Measurements from ENCODE around the gene EIF4G1. TPM values are rescaled to one million over a fixed set of nuclear protein-coding genes. Genes with fewer than 3 reads are reported as not detected.

Gene EIF4G1
- total RNA-seq, 1 donor from 2014 or later = 490 TPM

DNA sequence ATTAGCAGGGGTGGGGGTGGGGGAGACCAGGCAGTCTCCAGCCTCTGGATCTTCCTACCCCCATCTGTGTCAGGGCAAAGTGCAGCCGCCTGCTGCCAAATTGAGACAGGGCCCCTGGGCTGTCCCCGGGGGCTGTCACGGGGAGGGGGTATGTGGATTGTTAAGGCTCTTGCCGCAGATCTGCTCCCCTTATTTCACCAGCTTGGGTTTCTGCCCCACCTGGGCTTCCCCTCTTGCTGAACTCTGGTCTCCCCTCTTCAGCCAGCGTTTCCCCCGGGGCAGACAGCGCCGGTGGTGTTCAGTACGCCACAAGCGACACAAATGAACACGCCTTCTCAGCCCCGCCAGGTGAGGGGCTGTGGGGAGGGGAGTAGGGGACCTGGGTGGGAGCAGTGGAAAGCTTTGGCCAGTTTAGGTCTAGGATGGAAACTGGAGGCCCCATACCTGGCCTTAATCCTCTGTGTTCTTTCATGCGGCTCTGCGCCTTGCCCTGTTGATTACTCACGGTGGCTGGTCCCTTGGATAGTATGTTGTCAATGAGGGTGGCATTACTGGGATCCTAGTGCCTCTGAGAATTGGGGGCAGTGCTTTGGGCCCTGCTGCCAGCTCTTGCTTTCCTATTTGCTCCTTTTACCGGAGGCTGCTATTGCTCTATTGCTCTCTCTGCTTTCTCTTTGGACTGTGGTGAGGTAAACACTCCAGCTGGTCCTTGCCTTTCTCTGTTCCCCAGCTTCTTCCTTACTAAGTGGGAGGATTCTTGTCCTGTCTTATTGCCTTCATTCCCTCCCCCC lies 1.7 kb downstream of the EIF4G1 start:
- Histone ChIP-seq H3K4me2 (ENCODE audit: low read length) (peak overlapping the region; percentile 98), H3K27me3 (ENCODE audit: insufficient read depth, low read length) (no peaks in the 10 kb centered on the region), H4K20me1 (ENCODE audit: insufficient read depth, low read length) (peaks cover 58% of the 10 kb centered on the region), H3K9ac (ENCODE audit: low read length) (peak overlapping the region; percentile 99), H3K4me3 (ENCODE audit: insufficient read depth, low read depth, low read length) (peak overlapping the region; percentile 97), H3K9me3 (ENCODE audit: insufficient read depth, low read depth, low read length) (no peaks in the 10 kb centered on the region), H2AFZ (ENCODE audit: low read depth, low read length) (no peak overlapping the region), H3K79me2 (ENCODE audit: insufficient read depth, low read length) (peaks cover 64% of the 10 kb centered on the region), H3K4me1 (ENCODE audit: insufficient read depth, low read length) (peaks cover 35% of the 10 kb centered on the region), H3K27ac (ENCODE audit: low read depth, low read length) (peak overlapping the region; percentile 31), H3K36me3 (ENCODE audit: insufficient read depth, low read length) (peaks cover 16% of the 10 kb centered on the region)
- FAIRE-seq (no peak), DNase-seq (ENCODE audit: low read depth) (no peak)
- Mint-ChIP-seq H3K36me3 (ENCODE audit: low read depth, unreplicated experiment) (peaks cover 11% of the 10 kb centered on the region), H3K27me3 (ENCODE audit: low read depth, unreplicated experiment) (no peaks in the 10 kb centered on the region), H3K27ac (ENCODE audit: unreplicated experiment) (peak overlapping the region; percentile 60), H3K4me3 (ENCODE audit: unreplicated experiment) (peak overlapping the region; percentile 91), H3K9me3 (ENCODE audit: unreplicated experiment) (no peaks in the 10 kb centered on the region), H3K4me1 (ENCODE audit: low read depth, unreplicated experiment) (peaks cover 25% of the 10 kb centered on the region)
- TF ChIP-seq EZH2 (IDR thresholded peaks at IDR 0.05; ENCODE audit: insufficient read depth, low read length) = no peak
- TF ChIP-seq, protein P1, sequence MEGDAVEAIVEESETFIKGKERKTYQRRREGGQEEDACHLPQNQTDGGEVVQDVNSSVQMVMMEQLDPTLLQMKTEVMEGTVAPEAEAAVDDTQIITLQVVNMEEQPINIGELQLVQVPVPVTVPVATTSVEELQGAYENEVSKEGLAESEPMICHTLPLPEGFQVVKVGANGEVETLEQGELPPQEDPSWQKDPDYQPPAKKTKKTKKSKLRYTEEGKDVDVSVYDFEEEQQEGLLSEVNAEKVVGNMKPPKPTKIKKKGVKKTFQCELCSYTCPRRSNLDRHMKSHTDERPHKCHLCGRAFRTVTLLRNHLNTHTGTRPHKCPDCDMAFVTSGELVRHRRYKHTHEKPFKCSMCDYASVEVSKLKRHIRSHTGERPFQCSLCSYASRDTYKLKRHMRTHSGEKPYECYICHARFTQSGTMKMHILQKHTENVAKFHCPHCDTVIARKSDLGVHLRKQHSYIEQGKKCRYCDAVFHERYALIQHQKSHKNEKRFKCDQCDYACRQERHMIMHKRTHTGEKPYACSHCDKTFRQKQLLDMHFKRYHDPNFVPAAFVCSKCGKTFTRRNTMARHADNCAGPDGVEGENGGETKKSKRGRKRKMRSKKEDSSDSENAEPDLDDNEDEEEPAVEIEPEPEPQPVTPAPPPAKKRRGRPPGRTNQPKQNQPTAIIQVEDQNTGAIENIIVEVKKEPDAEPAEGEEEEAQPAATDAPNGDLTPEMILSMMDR (IDR thresholded peaks at IDR 0.05; ENCODE audit: insufficient read depth, low read depth, low read length) = no peak

DNA sequence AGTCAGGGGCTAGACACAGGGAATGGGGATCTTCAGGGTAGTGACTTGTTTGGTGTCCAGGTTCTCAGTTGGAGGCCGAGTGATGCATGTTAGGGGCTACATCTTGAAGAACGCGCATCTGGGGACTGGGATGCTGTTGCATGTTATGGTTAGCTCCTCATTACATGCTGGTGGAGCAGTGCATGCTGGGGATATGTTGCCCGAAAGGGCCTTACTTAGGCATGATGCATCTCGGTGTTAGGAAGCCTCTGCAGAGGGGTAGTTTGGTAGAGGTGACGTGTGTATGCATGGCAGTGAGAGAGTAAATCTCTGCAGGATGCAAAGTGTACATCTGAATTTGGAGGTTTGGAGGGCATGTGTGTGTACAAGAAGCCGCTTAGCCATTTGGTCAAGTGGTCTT lies 2.4 kb downstream of the EIF4G1 start:
- TF ChIP-seq, protein P1 (IDR thresholded peaks at IDR 0.05; ENCODE audit: insufficient read depth, low read depth, low read length) = no peak
- TF ChIP-seq EZH2 (IDR thresholded peaks at IDR 0.05; ENCODE audit: insufficient read depth, low read length) = no peak
- H3K9ac ChIP-seq (ENCODE audit: low read length) = peak overlapping the region; percentile 99

DNA sequence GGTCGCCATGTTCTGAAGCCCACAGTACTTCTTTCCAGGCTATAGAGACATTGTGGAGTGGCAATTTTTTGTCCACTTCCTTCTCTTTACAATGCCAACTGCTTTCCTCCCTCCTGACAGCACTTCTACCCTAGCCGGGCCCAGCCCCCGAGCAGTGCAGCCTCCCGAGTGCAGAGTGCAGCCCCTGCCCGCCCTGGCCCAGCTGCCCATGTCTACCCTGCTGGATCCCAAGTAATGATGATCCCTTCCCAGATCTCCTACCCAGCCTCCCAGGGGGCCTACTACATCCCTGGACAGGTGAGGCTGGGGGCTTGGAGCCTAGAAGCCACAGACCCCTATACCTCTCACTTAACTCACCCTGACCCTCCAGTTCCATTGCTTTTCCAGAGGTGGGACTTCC lies 2.8 kb downstream of the EIF4G1 start:
- Histone ChIP-seq H3K4me1 (ENCODE audit: insufficient read depth, low read length) (peaks cover 35% of the 10 kb centered on the region), H3K4me3 (ENCODE audit: insufficient read depth, low read depth, low read length) (peak overlapping the region; percentile 97), H3K27me3 (ENCODE audit: insufficient read depth, low read length) (no peaks in the 10 kb centered on the region), H4K20me1 (ENCODE audit: insufficient read depth, low read length) (peaks cover 70% of the 10 kb centered on the region), H3K27ac (ENCODE audit: low read depth, low read length) (no peak overlapping the region), H3K9me3 (ENCODE audit: insufficient read depth, low read depth, low read length) (no peaks in the 10 kb centered on the region), H3K9ac (ENCODE audit: low read length) (peak overlapping the region; percentile 99), H2AFZ (ENCODE audit: low read depth, low read length) (no peak overlapping the region), H3K36me3 (ENCODE audit: insufficient read depth, low read length) (peaks cover 28% of the 10 kb centered on the region), H3K4me2 (ENCODE audit: low read length) (peak overlapping the region; percentile 98), H3K79me2 (ENCODE audit: insufficient read depth, low read length) (peaks cover 75% of the 10 kb centered on the region)
- Mint-ChIP-seq H3K9me3 (ENCODE audit: unreplicated experiment) (no peaks in the 10 kb centered on the region), H3K27ac (ENCODE audit: unreplicated experiment) (peak overlapping the region; percentile 19), H3K4me3 (ENCODE audit: unreplicated experiment) (peak overlapping the region; percentile 91), H3K4me1 (ENCODE audit: low read depth, unreplicated experiment) (peaks cover 25% of the 10 kb centered on the region), H3K36me3 (ENCODE audit: low read depth, unreplicated experiment) (peaks cover 16% of the 10 kb centered on the region), H3K27me3 (ENCODE audit: low read depth, unreplicated experiment) (no peaks in the 10 kb centered on the region)
- TF ChIP-seq, protein P1 (IDR thresholded peaks at IDR 0.05; ENCODE audit: insufficient read depth, low read depth, low read length) = no peak
- no peak for TF ChIP-seq EZH2 (IDR thresholded peaks at IDR 0.05; ENCODE audit: insufficient read depth, low read length)
- DNase-seq (ENCODE audit: low read depth) = no peak
- no peak for FAIRE-seq

More for the DNA sequence above, 2.4 kb downstream of the EIF4G1 start:
- Histone ChIP-seq H3K27ac (ENCODE audit: low read depth, low read length) (no peak overlapping the region), H3K79me2 (ENCODE audit: insufficient read depth, low read length) (peaks cover 71% of the 10 kb centered on the region), H3K9me3 (ENCODE audit: insufficient read depth, low read depth, low read length) (no peaks in the 10 kb centered on the region), H2AFZ (ENCODE audit: low read depth, low read length) (no peak overlapping the region), H3K36me3 (ENCODE audit: insufficient read depth, low read length) (peaks cover 24% of the 10 kb centered on the region), H3K4me1 (ENCODE audit: insufficient read depth, low read length) (peaks cover 35% of the 10 kb centered on the region), H3K4me3 (ENCODE audit: insufficient read depth, low read depth, low read length) (peak overlapping the region; percentile 97), H4K20me1 (ENCODE audit: insufficient read depth, low read length) (peaks cover 66% of the 10 kb centered on the region), H3K4me2 (ENCODE audit: low read length) (peak overlapping the region; percentile 98), H3K27me3 (ENCODE audit: insufficient read depth, low read length) (no peaks in the 10 kb centered on the region)
- FAIRE-seq (no peak), DNase-seq (ENCODE audit: low read depth) (no peak)
- no peaks in the 10 kb centered on the region for H3K9me3 Mint-ChIP-seq (ENCODE audit: unreplicated experiment)
- H3K4me1 Mint-ChIP-seq (ENCODE audit: low read depth, unreplicated experiment) = peaks cover 25% of the 10 kb centered on the region
- peak overlapping the region; percentile 60 for H3K27ac Mint-ChIP-seq (ENCODE audit: unreplicated experiment)
- H3K36me3 Mint-ChIP-seq (ENCODE audit: low read depth, unreplicated experiment) = peaks cover 16% of the 10 kb centered on the region
- H3K27me3 Mint-ChIP-seq (ENCODE audit: low read depth, unreplicated experiment) = no peaks in the 10 kb centered on the region
- peak overlapping the region; percentile 91 for H3K4me3 Mint-ChIP-seq (ENCODE audit: unreplicated experiment)

Measured in astrocyte (in vitro differentiated cells and primary cell).